ENCODE measurements around the gene IGSF9. TPM values are rescaled to one million over a fixed set of nuclear protein-coding genes. Genes with fewer than 3 reads are reported as not detected.
A peak's percentile ranks its signal among the peaks of the same experiment; 100 is the strongest.

IGSF9 gene
- total RNA-seq = 17.0 TPM

- DNase-seq (ENCODE audit: low spot score) (peak; percentile 89), ATAC-seq (peak; percentile 87)
Observed at GRCh38 chr1:159945483-159946241, at the start of gene IGSF9. TSS of gene IGSF9 (minus strand) at chr1:159945613. CDS start at chr1:159943454, 2,159 bp downstream.

GRCh38 chr1:159994896-159995295 is 49.5 kb upstream of the IGSF9 start:
- DNase-seq (ENCODE audit: low spot score) (no peak), ATAC-seq (no peak)

GRCh38 chr1:159993911-159994310 is 48.5 kb upstream of the IGSF9 start:
- no peak for DNase-seq (ENCODE audit: low spot score)
- ATAC-seq = no peak

GRCh38 chr1:159992161-159992560 is 46.7 kb upstream of the IGSF9 start:
- peak; percentile 43 for ATAC-seq
- DNase-seq (ENCODE audit: low spot score) = no peak

- DNase-seq (ENCODE audit: low spot score) = peak; percentile 76
- peak; percentile 96 for ATAC-seq
Observed at GRCh38 chr1:159991513-159991912, 46.1 kb upstream of the IGSF9 start.

- no peak for ATAC-seq
- DNase-seq (ENCODE audit: low spot score) = no peak
Observed at GRCh38 chr1:159990005-159990404, 44.6 kb upstream of the IGSF9 start.

GRCh38 chr1:159989581-159989980 is 44.2 kb upstream of the IGSF9 start:
- DNase-seq (ENCODE audit: low spot score) = no peak
- no peak for ATAC-seq

- ATAC-seq = no peak
Observed at GRCh38 chr1:159988006-159988405, 42.6 kb upstream of the IGSF9 start.

GRCh38 chr1:159987186-159987585 is 41.8 kb upstream of the IGSF9 start:
- ATAC-seq (no peak), DNase-seq (ENCODE audit: low spot score) (no peak)

More at GRCh38 chr1:159988006-159988405, 42.6 kb upstream of the IGSF9 start:
- DNase-seq (ENCODE audit: low spot score) = no peak

GRCh38 chr1:159986531-159986930 is 41.1 kb upstream of the IGSF9 start:
- no peak for ATAC-seq
- no peak for DNase-seq (ENCODE audit: low spot score)

GRCh38 chr1:159986093-159986492 is 40.7 kb upstream of the IGSF9 start:
- ATAC-seq = no peak
- DNase-seq (ENCODE audit: low spot score) = peak; percentile 16

- ATAC-seq = no peak
- DNase-seq (ENCODE audit: low spot score) = no peak
Observed at GRCh38 chr1:159985473-159985872, 40.1 kb upstream of the IGSF9 start.

- DNase-seq (ENCODE audit: low spot score) = no peak
- no peak for ATAC-seq
Observed at GRCh38 chr1:159983681-159984080, 38.3 kb upstream of the IGSF9 start.

GRCh38 chr1:159982280-159982679 is 36.9 kb upstream of the IGSF9 start:
- no peak for ATAC-seq
- no peak for DNase-seq (ENCODE audit: low spot score)

GRCh38 chr1:159981351-159982055 is 36.1 kb upstream of the IGSF9 start:
- no peak for DNase-seq (ENCODE audit: low spot score)
- no peak for ATAC-seq

- ATAC-seq (no peak), DNase-seq (ENCODE audit: low spot score) (no peak)
Observed at GRCh38 chr1:159980786-159981185, 35.4 kb upstream of the IGSF9 start.

- no peak for DNase-seq (ENCODE audit: low spot score)
- no peak for ATAC-seq
Observed at GRCh38 chr1:159980076-159980475, 34.7 kb upstream of the IGSF9 start.

- ATAC-seq = no peak
- no peak for DNase-seq (ENCODE audit: low spot score)
Observed at GRCh38 chr1:159979257-159979656, 33.8 kb upstream of the IGSF9 start.

GRCh38 chr1:159978107-159978398 is 32.6 kb upstream of the IGSF9 start:
- DNase-seq (ENCODE audit: low spot score) (no peak), ATAC-seq (no peak)

- no peak for ATAC-seq
- DNase-seq (ENCODE audit: low spot score) = no peak
Observed at GRCh38 chr1:159977364-159978106, 32.1 kb upstream of the IGSF9 start.

GRCh38 chr1:159974350-159974965 is 29.0 kb upstream of the IGSF9 start:
- DNase-seq (ENCODE audit: low spot score) = no peak
- ATAC-seq = no peak
